Measurements from ENCODE around the gene KRR1.
"Not testable (repeated sequence)": the region's sequence is repeated elsewhere in the genome, so short reads cannot be mapped to it uniquely, and the experiment has no call there.

Gene KRR1

GRCh38 chr12:75476071-75476470 lies 35.3 kb downstream of the KRR1 start:
- ChIA-PET POLR2A (no interaction called here), CTCF (interaction anchor here (1.0 to 10.8 kb wide), 5 partner anchors 9 to 144 kb away, joined by 3 to 93 read pairs (median 4); partner anchors contain the start of genes CAPS2 and GLIPR1L1)
- no peak for TF ChIP-seq CTCF (IDR thresholded peaks at IDR 0.05; ENCODE audit: control extremely low read depth, extremely low read depth, low read depth, missing control alignments)
- no peak for DNase-seq (ENCODE audit: extremely low spot score)

GRCh38 chr12:75474116-75474515 lies 37.3 kb downstream of the KRR1 start:
- ChIA-PET CTCF (interaction anchor here (1.1 to 2.3 kb wide), 5 partner anchors 10 to 83 kb away, joined by 3 to 29 read pairs (median 4); no protein-coding TSS in a partner anchor), POLR2A (no interaction called here)
- DNase-seq (ENCODE audit: extremely low spot score), result no peak
- TF ChIP-seq CTCF (IDR thresholded peaks at IDR 0.05; ENCODE audit: control extremely low read depth, extremely low read depth, low read depth, missing control alignments), result no peak

GRCh38 chr12:75471902-75472890 lies 39.2 kb downstream of the KRR1 start:
- TF ChIP-seq CTCF (IDR thresholded peaks at IDR 0.05; ENCODE audit: control extremely low read depth, extremely low read depth, low read depth, missing control alignments), result no peak
- ChIA-PET POLR2A (no interaction called here), CTCF (interaction anchor here (0.9 to 1.6 kb wide), 5 partner anchors 11 to 17 kb away, joined by 3 to 9 read pairs (median 4); no protein-coding TSS in a partner anchor)
- DNase-seq (ENCODE audit: extremely low spot score), result no peak

- no peak for DNase-seq (ENCODE audit: extremely low spot score)
- CTCF ChIA-PET, result interaction anchor here (0.7 to 1.8 kb wide), 3 partner anchors 12 to 97 kb away, joined by 3 to 6 read pairs (median 3); partner anchors contain the start of gene GLIPR1L2
- POLR2A ChIA-PET, result no interaction called here
- no peak for TF ChIP-seq CTCF (IDR thresholded peaks at IDR 0.05; ENCODE audit: control extremely low read depth, extremely low read depth, low read depth, missing control alignments)
Measured at GRCh38 chr12:75460204-75460603, 51.2 kb downstream of the KRR1 start.

- no peak for DNase-seq (ENCODE audit: extremely low spot score)
- no peak for TF ChIP-seq CTCF (IDR thresholded peaks at IDR 0.05; ENCODE audit: control extremely low read depth, extremely low read depth, low read depth, missing control alignments)
- CTCF ChIA-PET, result interaction anchor here (1.1 to 1.8 kb wide), 2 partner anchors 12 to 69 kb away, joined by 3 to 6 read pairs; partner anchors contain the start of gene GLIPR1L2
- POLR2A ChIA-PET, result no interaction called here
Measured at GRCh38 chr12:75459755-75460154, 51.7 kb downstream of the KRR1 start.

- POLR2A ChIA-PET; DNase-seq (ENCODE audit: extremely low spot score); CTCF ChIA-PET: not testable (repeated sequence)
Measured at GRCh38 chr12:75457866-75458265, 53.5 kb downstream of the KRR1 start.

GRCh38 chr12:75457191-75457590 lies 54.2 kb downstream of the KRR1 start:
- DNase-seq (ENCODE audit: extremely low spot score), result no peak
- CTCF ChIA-PET, result no interaction called here
- POLR2A ChIA-PET, result no interaction called here
- no peak for TF ChIP-seq CTCF (IDR thresholded peaks at IDR 0.05; ENCODE audit: control extremely low read depth, extremely low read depth, low read depth, missing control alignments)
